ENCODE measurements around the gene KY. TPM values are rescaled to one million over a fixed set of nuclear protein-coding genes. Genes with fewer than 3 reads are reported as not detected.

The KY gene
- total and polyA plus RNA-seq, 10 of the 15 experiments (the other 5 are each of a cell fraction or from before 2014, with no cell fraction given) = 0.04 to 0.11 TPM; not detected in 8

DNA sequence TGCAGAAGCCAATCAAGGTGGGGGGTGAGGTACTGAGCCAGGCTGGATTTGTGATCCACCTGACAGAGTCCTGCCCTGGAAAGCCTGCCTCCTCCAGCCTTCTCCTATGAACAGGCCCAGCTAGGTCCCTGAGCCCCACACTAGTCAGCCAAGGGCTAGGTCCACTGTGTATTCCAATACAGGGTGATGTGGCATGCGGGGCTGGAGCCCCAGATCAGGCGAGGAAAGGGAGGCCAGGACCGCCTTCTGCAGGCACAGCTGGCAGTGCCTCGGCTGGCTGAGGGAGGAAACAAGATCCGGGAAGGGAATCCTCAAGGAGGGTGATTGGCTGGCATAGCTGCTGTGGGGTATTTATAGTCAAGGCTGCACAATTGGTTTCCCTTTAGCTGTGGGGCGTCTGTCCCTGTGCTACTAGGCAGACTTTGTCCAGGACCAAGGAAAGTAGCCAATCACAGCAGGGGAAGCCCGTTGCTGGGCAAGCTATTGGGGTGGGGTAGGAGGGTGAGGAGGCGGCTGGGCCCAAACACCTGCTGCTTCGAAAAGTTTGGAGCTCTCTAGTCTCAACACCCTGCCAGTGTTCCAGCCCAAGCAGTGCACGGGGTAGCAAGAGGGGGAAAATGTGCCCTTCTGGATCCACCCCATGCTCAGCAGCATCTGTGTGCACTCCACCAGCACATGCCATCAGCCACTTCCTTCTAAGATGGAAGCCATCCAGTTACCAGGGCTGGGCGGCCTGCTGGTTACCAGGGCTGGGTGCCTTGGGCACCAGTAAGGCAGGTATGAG, 5.9 kb downstream of the KY start:
- ATAC-seq (peak; percentile 63), DNase-seq (ENCODE audit: low read depth, low spot score) (no peak), FAIRE-seq (no peak)
- Histone ChIP-seq H3K9ac (ENCODE audit: control insufficient read depth, insufficient read depth, low read length) (no peak overlapping the region), H4K20me1 (ENCODE audit: control insufficient read depth, insufficient read depth) (no peaks in the 10 kb centered on the region), H3K27me3 (replicated peaks in 1 of 2; ENCODE audit: control insufficient read depth in 2 of 2, insufficient read depth in 2 of 2, low read length in 1 of 2) (peaks cover 0 to 1% of the 10 kb centered on the region in 2 experiments; a peak in 1 of 4 replicates), H2AFZ (ENCODE audit: control insufficient read depth, low read depth, low read length) (no peak overlapping the region), H3K9me3 (replicated peaks; ENCODE audit: control insufficient read depth, insufficient read depth, low read length) (no peaks in the 10 kb centered on the region), H3K27ac (ENCODE audit: control insufficient read depth, insufficient read depth) (no peak overlapping the region), H3K36me3 (ENCODE audit: control insufficient read depth in 2 of 2, insufficient read depth in 2 of 2, low read length in 1 of 2) (no peaks in the 10 kb centered on the region), H3K4me1 (ENCODE audit: control insufficient read depth, insufficient read depth, low read length) (no peaks in the 10 kb centered on the region), H3K79me2 (ENCODE audit: control insufficient read depth, insufficient read depth, low read length) (no peaks in the 10 kb centered on the region), H3K4me3 (no peak overlapping the region), H3K4me2 (ENCODE audit: control insufficient read depth, insufficient read depth) (no peak overlapping the region)
- intact Hi-C loops (cut with micrococcal nuclease; ENCODE audit: unreplicated experiment) (no loop called here), in situ Hi-C loops (cut with MboI) (no loop called here)
- ChIA-PET RAD21 (ENCODE audit: unreplicated experiment) (interaction anchor here (1.6 kb wide), 1 partner anchor 44 kb away, joined by 5 read pairs; no protein-coding TSS in a partner anchor), SMC1A (ENCODE audit: uncharacterized antibody, unreplicated experiment) (no interaction called here), POLR2A (no interaction called here), CTCF (no interaction called here)
- BruUV-seq (replicated peaks) = no TSS peak
- TF ChIP-seq IKZF1 (conservative IDR thresholded peaks at IDR 0.05) = no peak
- TF ChIP-seq, protein P1, sequence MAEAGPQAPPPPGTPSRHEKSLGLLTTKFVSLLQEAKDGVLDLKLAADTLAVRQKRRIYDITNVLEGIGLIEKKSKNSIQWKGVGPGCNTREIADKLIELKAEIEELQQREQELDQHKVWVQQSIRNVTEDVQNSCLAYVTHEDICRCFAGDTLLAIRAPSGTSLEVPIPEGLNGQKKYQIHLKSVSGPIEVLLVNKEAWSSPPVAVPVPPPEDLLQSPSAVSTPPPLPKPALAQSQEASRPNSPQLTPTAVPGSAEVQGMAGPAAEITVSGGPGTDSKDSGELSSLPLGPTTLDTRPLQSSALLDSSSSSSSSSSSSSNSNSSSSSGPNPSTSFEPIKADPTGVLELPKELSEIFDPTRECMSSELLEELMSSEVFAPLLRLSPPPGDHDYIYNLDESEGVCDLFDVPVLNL (IDR thresholded peaks at IDR 0.05; ENCODE audit: low read depth, low read length) = no peak
- TF ChIP-seq SRF (IDR thresholded peaks at IDR 0.05; ENCODE audit: low read depth in 2 of 2, low read length in 2 of 2) = no peak
- no peak for TF ChIP-seq SUZ12 (IDR thresholded peaks at IDR 0.05; ENCODE audit: unreplicated experiment)
- no peak for TF ChIP-seq CREB1 (IDR thresholded peaks at IDR 0.05; ENCODE audit: low read depth)
- peak; percentile 78 for TF ChIP-seq RFX5 (IDR thresholded peaks at IDR 0.05; ENCODE audit: low read depth, low read length)
- TF ChIP-seq SMC3 (IDR thresholded peaks at IDR 0.05; ENCODE audit: borderline replicate concordance, low read length) = no peak
- 34% methylated on average over 11 of the region's 11 CpGs for WGBS (ENCODE audit: insufficient coverage, insufficient replicate concordance, low lambda C conversion rate, missing lambda C conversion rate)
